ENCODE data around the gene VWA2. TPM values are rescaled to one million over a fixed set of nuclear protein-coding genes. Genes with fewer than 3 reads are reported as not detected.

VWA2 gene
- total and polyA plus RNA-seq, 10 of the 15 experiments (the other 5 are each of a cell fraction or from before 2014, with no cell fraction given) = 0.03 TPM; not detected in 9

- TF ChIP-seq IRF5 (IDR thresholded peaks at IDR 0.05; ENCODE audit: borderline replicate concordance) (no peak), PAX5 (IDR thresholded peaks at IDR 0.05; ENCODE audit: borderline replicate concordance, low read depth, low read length) (no peak), RFX5 (IDR thresholded peaks at IDR 0.05; ENCODE audit: low read depth, low read length) (no peak), SIN3A (IDR thresholded peaks at IDR 0.05; ENCODE audit: low read depth, low read length) (no peak)
These were observed 37.6 kb downstream of the VWA2 start (continued) for GRCh38 chr10:114276671-114277070.

DNA sequence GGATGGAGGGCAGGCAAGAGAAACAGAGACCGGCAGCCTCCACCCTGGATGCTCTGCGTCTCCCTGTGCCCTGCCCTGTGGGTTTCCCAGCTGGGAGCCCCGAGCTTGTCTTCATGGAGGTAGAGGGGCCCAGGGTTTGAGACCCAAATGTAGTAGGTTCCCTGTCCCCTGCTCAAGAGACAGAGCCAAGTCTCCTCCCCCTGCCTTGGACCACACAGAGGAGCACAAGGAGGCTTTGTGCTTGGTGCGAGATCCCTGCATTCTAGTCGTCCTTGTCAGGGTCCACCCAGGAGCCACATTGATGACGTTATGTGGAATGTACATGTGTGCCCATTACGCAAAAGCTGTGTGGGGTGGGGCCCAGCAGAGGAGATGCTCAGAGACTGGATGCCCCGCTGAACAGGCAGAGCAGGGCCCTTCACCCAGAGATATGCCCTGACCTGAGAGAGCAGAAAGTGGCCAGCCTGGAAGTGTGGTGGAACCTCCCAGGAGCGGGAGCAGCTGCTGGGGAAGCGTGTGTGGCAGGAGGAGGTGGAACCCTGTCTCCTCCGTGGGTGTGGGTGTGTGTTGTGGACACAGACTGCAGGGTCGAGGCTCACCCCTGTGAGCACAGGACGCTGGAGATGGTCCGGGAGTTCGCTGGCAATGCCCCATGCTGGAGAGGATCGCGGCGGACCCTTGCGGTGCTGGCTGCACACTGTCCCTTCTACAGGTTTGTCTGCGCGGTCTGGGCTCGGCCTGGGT, 39.3 kb downstream of the VWA2 start:
- H4K20me1 ChIP-seq (ENCODE audit: control insufficient read depth, insufficient read depth) = no peaks in the 10 kb centered on the region
- intact Hi-C loops (cut with micrococcal nuclease; ENCODE audit: unreplicated experiment) (no loop called here), in situ Hi-C loops (cut with MboI) (no loop called here)
- H3K27ac ChIP-seq (ENCODE audit: control insufficient read depth, insufficient read depth) = no peak overlapping the region
- H3K36me3 ChIP-seq (ENCODE audit: control insufficient read depth in 2 of 2, insufficient read depth in 2 of 2, low read length in 1 of 2) = no peaks in the 10 kb centered on the region
- no peaks in the 10 kb centered on the region for H3K79me2 ChIP-seq (ENCODE audit: control insufficient read depth, insufficient read depth, low read length)
- CTCF ChIA-PET = no interaction called here
- no peak for FAIRE-seq
- no peak for ATAC-seq
- H3K9ac ChIP-seq (ENCODE audit: control insufficient read depth, insufficient read depth, low read length) = no peak overlapping the region
- no peak overlapping the region for H2AFZ ChIP-seq (ENCODE audit: control insufficient read depth, low read depth, low read length)
- BruUV-seq (replicated peaks) = no TSS peak
- no peaks in the 10 kb centered on the region for H3K4me1 ChIP-seq (ENCODE audit: control insufficient read depth, insufficient read depth, low read length)
- 39% methylated on average over 22 of the region's 22 CpGs for WGBS (ENCODE audit: insufficient coverage, insufficient replicate concordance, low lambda C conversion rate, missing lambda C conversion rate)
- SMC1A ChIA-PET (ENCODE audit: uncharacterized antibody, unreplicated experiment) = no interaction called here
- no peak overlapping the region for H3K4me3 ChIP-seq
- POLR2A ChIA-PET = no interaction called here
- no peak for DNase-seq (ENCODE audit: low read depth, low spot score)
- H3K4me2 ChIP-seq (ENCODE audit: control insufficient read depth, insufficient read depth) = no peak overlapping the region
- RAD21 ChIA-PET (ENCODE audit: unreplicated experiment) = no interaction called here
- H3K27me3 ChIP-seq (replicated peaks in 1 of 2; ENCODE audit: control insufficient read depth in 2 of 2, insufficient read depth in 2 of 2, low read length in 1 of 2) = 0 out of 4 replicates have a peak, but pooled peaks cover 0 to 2% of the 10 kb centered on the region in 2 experiments
- H3K9me3 ChIP-seq (replicated peaks; ENCODE audit: control insufficient read depth, insufficient read depth, low read length) = no peaks in the 10 kb centered on the region
- TF ChIP-seq NR2C2 (IDR thresholded peaks at IDR 0.05; ENCODE audit: borderline replicate concordance, control insufficient read depth, insufficient read length, low read depth) (no peak), IRF4 (IDR thresholded peaks at IDR 0.05; ENCODE audit: low read depth, low read length) (no peak), GATAD2B (conservative IDR thresholded peaks at IDR 0.05; ENCODE audit: low read depth) (no peak), PML (IDR thresholded peaks at IDR 0.05; ENCODE audit: low read length) (no peak), RFX5 (IDR thresholded peaks at IDR 0.05; ENCODE audit: low read depth, low read length) (no peak), TCF12 (IDR thresholded peaks at IDR 0.05; ENCODE audit: low read depth, low read length) (no peak), MEF2B (IDR thresholded peaks at IDR 0.05; ENCODE audit: partially characterized antibody, poor library complexity, severe bottlenecking) (no peak), STAT3 (IDR thresholded peaks at IDR 0.05; ENCODE audit: low read depth, low read length) (no peak), SMAD5 (IDR thresholded peaks at IDR 0.05; ENCODE audit: low read depth) (no peak), CREB1 (IDR thresholded peaks at IDR 0.05; ENCODE audit: low read depth) (no peak), CEBPB (IDR thresholded peaks at IDR 0.05; ENCODE audit: borderline replicate concordance in 1 of 2, low read depth in 2 of 2, low read length in 2 of 2) (no peak), TARDBP (IDR thresholded peaks at IDR 0.05; ENCODE audit: borderline replicate concordance) (no peak), NFIC (IDR thresholded peaks at IDR 0.05; ENCODE audit: low read depth, low read length) (no peak)
- TF ChIP-seq, protein P1, sequence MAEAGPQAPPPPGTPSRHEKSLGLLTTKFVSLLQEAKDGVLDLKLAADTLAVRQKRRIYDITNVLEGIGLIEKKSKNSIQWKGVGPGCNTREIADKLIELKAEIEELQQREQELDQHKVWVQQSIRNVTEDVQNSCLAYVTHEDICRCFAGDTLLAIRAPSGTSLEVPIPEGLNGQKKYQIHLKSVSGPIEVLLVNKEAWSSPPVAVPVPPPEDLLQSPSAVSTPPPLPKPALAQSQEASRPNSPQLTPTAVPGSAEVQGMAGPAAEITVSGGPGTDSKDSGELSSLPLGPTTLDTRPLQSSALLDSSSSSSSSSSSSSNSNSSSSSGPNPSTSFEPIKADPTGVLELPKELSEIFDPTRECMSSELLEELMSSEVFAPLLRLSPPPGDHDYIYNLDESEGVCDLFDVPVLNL (IDR thresholded peaks at IDR 0.05; ENCODE audit: low read depth, low read length) = no peak
- TF ChIP-seq, protein P2, sequence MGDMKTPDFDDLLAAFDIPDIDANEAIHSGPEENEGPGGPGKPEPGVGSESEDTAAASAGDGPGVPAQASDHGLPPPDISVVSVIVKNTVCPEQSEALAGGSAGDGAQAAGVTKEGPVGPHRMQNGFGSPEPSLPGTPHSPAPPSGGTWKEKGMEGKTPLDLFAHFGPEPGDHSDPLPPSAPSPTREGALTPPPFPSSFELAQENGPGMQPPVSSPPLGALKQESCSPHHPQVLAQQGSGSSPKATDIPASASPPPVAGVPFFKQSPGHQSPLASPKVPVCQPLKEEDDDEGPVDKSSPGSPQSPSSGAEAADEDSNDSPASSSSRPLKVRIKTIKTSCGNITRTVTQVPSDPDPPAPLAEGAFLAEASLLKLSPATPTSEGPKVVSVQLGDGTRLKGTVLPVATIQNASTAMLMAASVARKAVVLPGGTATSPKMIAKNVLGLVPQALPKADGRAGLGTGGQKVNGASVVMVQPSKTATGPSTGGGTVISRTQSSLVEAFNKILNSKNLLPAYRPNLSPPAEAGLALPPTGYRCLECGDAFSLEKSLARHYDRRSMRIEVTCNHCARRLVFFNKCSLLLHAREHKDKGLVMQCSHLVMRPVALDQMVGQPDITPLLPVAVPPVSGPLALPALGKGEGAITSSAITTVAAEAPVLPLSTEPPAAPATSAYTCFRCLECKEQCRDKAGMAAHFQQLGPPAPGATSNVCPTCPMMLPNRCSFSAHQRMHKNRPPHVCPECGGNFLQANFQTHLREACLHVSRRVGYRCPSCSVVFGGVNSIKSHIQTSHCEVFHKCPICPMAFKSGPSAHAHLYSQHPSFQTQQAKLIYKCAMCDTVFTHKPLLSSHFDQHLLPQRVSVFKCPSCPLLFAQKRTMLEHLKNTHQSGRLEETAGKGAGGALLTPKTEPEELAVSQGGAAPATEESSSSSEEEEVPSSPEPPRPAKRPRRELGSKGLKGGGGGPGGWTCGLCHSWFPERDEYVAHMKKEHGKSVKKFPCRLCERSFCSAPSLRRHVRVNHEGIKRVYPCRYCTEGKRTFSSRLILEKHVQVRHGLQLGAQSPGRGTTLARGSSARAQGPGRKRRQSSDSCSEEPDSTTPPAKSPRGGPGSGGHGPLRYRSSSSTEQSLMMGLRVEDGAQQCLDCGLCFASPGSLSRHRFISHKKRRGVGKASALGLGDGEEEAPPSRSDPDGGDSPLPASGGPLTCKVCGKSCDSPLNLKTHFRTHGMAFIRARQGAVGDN (IDR thresholded peaks at IDR 0.05) = no peak
